ENCODE data around the gene NUMA1.
A peak's percentile ranks its signal among the peaks of the same experiment; 100 is the strongest.

DNA sequence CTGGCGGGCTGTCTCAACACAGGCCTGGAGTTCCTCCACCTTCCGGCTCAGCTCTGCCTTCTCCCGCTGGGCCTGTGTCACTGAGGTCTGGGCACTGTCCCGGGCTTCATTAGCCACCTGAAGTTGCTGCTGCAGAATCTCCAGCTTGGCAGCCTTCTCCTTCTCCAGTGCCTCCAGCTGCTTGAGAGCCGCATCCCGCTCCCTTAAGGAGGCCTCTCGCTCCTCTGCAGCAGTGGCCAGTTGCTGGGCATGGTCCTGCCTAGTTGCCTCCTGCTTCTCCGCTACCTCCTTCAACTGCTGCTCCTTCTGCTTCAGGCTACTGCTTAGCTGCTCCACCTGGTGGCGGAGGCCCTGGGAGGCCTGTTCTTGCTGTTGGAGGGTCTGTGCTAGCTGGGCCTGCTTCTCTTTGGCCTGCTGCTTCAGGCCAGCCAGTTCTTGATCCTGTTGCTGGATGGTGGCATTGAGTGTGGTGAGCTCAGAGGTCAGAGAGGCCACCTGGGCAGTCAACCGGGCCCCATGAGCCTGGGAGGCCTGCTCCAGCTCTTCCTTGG is 64.8 kb downstream of the NUMA1 start:
- TF ChIP-seq KLF9 (CRISPR knock-in tag; IDR thresholded peaks at IDR 0.05; ENCODE audit: low read depth) (no peak), ZNF143 (CRISPR knock-in tag; IDR thresholded peaks at IDR 0.05) (no peak), SYNCRIP (IDR thresholded peaks at IDR 0.05; ENCODE audit: insufficient read depth, low read depth, low read length) (no peak), CTCF (CRISPR knock-in tag; IDR thresholded peaks at IDR 0.05) (peak; percentile 70), ZNF232 (CRISPR knock-in tag; IDR thresholded peaks at IDR 0.05; ENCODE audit: borderline replicate concordance) (no peak), NRL (CRISPR knock-in tag; IDR thresholded peaks at IDR 0.05; ENCODE audit: borderline replicate concordance) (no peak), ZNF766 (CRISPR knock-in tag; IDR thresholded peaks at IDR 0.05; ENCODE audit: borderline replicate concordance) (no peak)
- TF ChIP-seq, protein P1, sequence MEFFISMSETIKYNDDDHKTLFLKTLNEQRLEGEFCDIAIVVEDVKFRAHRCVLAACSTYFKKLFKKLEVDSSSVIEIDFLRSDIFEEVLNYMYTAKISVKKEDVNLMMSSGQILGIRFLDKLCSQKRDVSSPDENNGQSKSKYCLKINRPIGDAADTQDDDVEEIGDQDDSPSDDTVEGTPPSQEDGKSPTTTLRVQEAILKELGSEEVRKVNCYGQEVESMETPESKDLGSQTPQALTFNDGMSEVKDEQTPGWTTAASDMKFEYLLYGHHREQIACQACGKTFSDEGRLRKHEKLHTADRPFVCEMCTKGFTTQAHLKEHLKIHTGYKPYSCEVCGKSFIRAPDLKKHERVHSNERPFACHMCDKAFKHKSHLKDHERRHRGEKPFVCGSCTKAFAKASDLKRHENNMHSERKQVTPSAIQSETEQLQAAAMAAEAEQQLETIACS (CRISPR knock-in tag; IDR thresholded peaks at IDR 0.05) = no peak
- TF ChIP-seq, protein P2, sequence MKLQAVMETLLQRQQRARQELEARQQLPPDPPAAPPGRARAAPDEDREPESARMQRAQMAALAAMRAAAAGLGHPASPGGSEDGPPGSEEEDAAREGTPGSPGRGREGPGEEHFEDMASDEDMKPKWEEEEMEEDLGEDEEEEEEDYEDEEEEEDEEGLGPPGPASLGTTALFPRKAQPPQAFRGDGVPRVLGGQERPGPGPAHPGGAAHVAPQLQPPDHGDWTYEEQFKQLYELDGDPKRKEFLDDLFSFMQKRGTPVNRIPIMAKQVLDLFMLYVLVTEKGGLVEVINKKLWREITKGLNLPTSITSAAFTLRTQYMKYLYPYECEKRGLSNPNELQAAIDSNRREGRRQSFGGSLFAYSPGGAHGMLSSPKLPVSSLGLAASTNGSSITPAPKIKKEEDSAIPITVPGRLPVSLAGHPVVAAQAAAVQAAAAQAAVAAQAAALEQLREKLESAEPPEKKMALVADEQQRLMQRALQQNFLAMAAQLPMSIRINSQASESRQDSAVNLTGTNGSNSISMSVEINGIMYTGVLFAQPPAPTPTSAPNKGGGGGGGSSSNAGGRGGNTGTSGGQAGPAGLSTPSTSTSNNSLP (IDR thresholded peaks at IDR 0.05; ENCODE audit: low read depth, low read length) = no peak
